ENCODE data around the gene WNT6.

DNA sequence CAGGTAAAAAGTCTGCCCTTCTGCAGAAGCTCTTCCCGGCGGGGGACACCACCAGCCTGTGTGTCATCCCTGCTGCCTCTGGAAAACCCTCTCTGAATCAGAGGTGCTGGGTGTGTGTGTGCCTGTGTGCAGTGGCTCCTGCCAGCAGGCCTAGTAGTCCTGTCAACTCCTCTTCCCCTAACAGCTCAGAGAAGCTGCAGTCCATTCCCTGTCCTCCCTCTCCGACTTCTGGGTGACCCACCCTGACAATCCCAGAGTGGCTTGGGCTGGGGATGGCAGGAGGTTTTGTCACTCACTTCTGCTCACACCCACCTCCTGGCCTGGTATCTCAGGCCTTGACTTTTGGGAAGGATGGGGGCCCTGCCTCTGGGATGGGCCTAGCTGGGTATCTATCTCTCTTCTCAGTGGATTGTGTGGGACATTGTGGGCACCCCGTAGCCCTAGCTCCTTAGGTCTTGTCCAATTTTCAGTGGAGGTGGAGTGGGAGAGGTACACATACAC is 23.3 kb downstream of the WNT6 start:
- TF ChIP-seq, protein P1, sequence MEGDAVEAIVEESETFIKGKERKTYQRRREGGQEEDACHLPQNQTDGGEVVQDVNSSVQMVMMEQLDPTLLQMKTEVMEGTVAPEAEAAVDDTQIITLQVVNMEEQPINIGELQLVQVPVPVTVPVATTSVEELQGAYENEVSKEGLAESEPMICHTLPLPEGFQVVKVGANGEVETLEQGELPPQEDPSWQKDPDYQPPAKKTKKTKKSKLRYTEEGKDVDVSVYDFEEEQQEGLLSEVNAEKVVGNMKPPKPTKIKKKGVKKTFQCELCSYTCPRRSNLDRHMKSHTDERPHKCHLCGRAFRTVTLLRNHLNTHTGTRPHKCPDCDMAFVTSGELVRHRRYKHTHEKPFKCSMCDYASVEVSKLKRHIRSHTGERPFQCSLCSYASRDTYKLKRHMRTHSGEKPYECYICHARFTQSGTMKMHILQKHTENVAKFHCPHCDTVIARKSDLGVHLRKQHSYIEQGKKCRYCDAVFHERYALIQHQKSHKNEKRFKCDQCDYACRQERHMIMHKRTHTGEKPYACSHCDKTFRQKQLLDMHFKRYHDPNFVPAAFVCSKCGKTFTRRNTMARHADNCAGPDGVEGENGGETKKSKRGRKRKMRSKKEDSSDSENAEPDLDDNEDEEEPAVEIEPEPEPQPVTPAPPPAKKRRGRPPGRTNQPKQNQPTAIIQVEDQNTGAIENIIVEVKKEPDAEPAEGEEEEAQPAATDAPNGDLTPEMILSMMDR (IDR thresholded peaks at IDR 0.05), result no peak
- no peak for TF ChIP-seq POLR2A (IDR thresholded peaks at IDR 0.05)

Measured in thyroid gland (tissue), 4 donors.